ENCODE measurements around the gene APOBEC3F. TPM values are rescaled to one million over a fixed set of nuclear protein-coding genes. Genes with fewer than 3 reads are reported as not detected.
"Not testable (repeated sequence)": the region's sequence is repeated elsewhere in the genome, so short reads cannot be mapped to it uniquely, and the experiment has no call there.

The APOBEC3F gene
- total RNA-seq, 4 donors from 2014 or later, result 0.98 TPM; not detected in 3

DNA sequence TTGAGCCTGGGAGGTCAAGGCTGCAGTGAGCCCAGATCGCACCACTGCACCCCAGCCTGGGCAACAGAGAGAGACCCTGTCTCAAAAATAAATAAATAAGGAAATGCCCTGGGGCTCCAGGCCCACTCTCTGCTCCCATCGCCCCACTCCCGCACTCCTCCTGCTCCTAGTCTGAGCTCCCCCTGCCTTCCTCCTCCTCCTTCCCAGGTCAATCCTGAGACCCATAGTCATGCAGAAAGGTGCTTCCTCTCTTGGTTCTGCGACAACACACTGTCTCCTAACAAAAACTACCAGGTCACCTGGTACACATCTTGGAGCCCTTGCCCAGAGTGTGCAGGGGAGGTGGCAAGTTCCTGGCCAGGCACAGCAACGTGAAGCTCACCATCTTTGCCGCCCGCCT is 29.5 kb downstream of the APOBEC3F start:
- Histone ChIP-seq H3K9me3 (no peaks in the 10 kb centered on the region), H3K4me1 (no peaks in the 10 kb centered on the region), H3K27ac (no peak overlapping the region), H3K4me3 (no peak overlapping the region), H3K27me3 (no peaks in the 10 kb centered on the region), H3K36me3 (no peaks in the 10 kb centered on the region)
- intact Hi-C loops (cut with DNase I; ENCODE audit: low total_unique reads), result no loop called here
- ATAC-seq, result no peak
- TF ChIP-seq, protein P1, sequence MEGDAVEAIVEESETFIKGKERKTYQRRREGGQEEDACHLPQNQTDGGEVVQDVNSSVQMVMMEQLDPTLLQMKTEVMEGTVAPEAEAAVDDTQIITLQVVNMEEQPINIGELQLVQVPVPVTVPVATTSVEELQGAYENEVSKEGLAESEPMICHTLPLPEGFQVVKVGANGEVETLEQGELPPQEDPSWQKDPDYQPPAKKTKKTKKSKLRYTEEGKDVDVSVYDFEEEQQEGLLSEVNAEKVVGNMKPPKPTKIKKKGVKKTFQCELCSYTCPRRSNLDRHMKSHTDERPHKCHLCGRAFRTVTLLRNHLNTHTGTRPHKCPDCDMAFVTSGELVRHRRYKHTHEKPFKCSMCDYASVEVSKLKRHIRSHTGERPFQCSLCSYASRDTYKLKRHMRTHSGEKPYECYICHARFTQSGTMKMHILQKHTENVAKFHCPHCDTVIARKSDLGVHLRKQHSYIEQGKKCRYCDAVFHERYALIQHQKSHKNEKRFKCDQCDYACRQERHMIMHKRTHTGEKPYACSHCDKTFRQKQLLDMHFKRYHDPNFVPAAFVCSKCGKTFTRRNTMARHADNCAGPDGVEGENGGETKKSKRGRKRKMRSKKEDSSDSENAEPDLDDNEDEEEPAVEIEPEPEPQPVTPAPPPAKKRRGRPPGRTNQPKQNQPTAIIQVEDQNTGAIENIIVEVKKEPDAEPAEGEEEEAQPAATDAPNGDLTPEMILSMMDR (IDR thresholded peaks at IDR 0.05 in 4 of 5, conservative IDR thresholded peaks at IDR 0.05 in 1 of 5), result no peak
- no peak for TF ChIP-seq POLR2A (IDR thresholded peaks at IDR 0.05)
- DNase-seq, result no peak
- in situ Hi-C loops (cut with MboI; ENCODE audit: low sequenced_read_pairs in 4 of 4), result no loop called here

DNA sequence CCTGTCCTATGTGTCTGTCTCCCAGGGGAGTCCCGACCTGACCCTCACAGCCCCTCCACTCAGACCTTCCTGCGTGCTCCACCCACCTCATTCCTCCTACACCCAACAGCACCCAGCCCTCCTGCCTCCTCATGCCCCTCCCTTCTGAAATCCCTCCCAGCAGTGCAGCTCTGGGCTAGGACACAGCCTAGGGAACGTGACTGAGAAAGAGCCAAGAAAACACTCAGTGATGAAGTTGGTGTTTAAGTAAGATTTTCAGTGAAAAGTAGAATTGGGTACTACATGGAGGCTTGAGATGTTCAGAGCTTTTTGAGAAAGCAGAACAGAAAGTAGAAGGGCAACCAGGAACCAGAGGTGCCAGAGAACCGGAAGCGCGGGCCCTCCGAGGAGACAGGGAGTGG is 31.9 kb downstream of the APOBEC3F start:
- H3K4me3 ChIP-seq; ATAC-seq; H3K9me3 ChIP-seq; H3K27me3 ChIP-seq; H3K27ac ChIP-seq; in situ Hi-C loops (cut with MboI; ENCODE audit: low sequenced_read_pairs in 4 of 4); H3K4me1 ChIP-seq; intact Hi-C loops (cut with DNase I; ENCODE audit: low total_unique reads); H3K36me3 ChIP-seq; DNase-seq: not testable (repeated sequence)

DNA sequence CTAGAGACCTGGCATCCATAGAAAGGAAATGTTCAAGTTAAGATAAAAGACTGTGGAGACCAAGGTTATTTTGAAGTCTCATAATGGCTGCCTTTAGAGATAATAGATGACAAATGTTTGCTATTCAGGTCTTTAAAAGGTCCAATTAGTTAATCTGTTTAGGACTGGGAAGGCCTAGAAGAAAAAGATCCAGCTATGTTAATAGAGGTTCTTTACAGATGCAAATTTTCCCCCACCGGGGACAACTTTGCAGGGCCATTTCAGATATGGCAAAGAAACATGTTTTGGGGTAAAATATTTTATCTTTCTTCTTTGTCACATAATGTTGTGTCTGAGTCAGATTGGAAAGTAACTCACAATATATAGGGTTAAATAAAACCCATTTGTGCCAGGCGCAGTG is 33.3 kb downstream of the APOBEC3F start:
- no peaks in the 10 kb centered on the region for H3K27me3 ChIP-seq
- no peaks in the 10 kb centered on the region for H3K9me3 ChIP-seq
- no peak for TF ChIP-seq POLR2A (IDR thresholded peaks at IDR 0.05)
- TF ChIP-seq, protein P1 (IDR thresholded peaks at IDR 0.05 in 4 of 5, conservative IDR thresholded peaks at IDR 0.05 in 1 of 5), result no peak
- in situ Hi-C loops (cut with MboI; ENCODE audit: low sequenced_read_pairs in 4 of 4) (no loop called here), intact Hi-C loops (cut with DNase I; ENCODE audit: low total_unique reads) (no loop called here)
- no peaks in the 10 kb centered on the region for H3K36me3 ChIP-seq
- H3K4me3 ChIP-seq, result no peak overlapping the region
- H3K4me1 ChIP-seq, result no peaks in the 10 kb centered on the region
- no peak overlapping the region for H3K27ac ChIP-seq
- DNase-seq (no peak), ATAC-seq (no peak)

DNA sequence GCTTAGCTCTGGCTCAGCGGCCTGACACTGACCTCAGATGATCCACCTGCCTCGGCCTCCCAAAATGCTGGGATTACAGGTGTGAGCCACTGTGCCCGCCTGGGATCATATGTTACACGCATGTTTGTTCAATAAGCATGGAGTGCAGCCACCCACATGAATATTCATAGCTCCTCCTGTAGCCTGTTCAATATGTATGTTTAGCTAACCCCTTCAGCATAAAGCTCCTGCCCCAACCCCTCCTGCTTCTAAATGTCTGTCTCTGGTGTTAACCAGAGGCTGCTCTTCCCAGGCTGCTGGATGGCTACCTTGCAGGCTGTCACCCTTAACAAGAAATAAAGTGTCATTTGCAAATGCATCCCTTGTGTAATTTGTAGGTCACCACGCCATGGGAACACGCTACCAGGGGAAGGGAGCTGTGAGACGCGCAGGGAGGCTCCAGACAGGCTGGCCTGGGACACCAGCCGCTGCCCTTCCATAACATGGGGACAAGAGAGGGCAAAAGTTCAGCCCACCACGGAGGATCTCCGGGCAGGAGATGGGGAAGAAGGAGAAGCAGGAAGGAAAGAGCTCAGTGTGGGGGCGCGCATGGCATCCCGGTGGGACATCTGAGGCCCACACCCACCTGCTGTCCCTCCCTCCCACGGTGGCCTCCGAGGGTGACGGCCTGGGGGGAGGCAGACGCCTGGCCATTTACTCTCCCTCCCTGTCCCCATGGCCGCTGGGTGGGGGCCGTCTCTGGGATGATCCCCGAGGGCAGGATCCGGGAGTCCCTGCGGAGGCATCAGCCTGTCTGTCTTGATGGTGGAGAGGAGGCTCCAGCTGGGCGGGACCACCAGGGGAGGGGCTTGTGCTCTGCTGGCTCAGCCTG is 35.7 kb downstream of the APOBEC3F start:
- Histone ChIP-seq H3K27ac (peak overlapping the region in 1 of 4 donors; percentile 41), H3K4me3 (peak overlapping the region in 3 of 4 donors; percentile 25 to 52 (median 46))
- H3K27me3 ChIP-seq; intact Hi-C loops (cut with DNase I; ENCODE audit: low total_unique reads); H3K36me3 ChIP-seq; H3K9me3 ChIP-seq; in situ Hi-C loops (cut with MboI; ENCODE audit: low sequenced_read_pairs in 4 of 4); H3K4me1 ChIP-seq; DNase-seq: not testable (repeated sequence)
- peak in 1 of 2 donors; percentile 70 for ATAC-seq

DNA sequence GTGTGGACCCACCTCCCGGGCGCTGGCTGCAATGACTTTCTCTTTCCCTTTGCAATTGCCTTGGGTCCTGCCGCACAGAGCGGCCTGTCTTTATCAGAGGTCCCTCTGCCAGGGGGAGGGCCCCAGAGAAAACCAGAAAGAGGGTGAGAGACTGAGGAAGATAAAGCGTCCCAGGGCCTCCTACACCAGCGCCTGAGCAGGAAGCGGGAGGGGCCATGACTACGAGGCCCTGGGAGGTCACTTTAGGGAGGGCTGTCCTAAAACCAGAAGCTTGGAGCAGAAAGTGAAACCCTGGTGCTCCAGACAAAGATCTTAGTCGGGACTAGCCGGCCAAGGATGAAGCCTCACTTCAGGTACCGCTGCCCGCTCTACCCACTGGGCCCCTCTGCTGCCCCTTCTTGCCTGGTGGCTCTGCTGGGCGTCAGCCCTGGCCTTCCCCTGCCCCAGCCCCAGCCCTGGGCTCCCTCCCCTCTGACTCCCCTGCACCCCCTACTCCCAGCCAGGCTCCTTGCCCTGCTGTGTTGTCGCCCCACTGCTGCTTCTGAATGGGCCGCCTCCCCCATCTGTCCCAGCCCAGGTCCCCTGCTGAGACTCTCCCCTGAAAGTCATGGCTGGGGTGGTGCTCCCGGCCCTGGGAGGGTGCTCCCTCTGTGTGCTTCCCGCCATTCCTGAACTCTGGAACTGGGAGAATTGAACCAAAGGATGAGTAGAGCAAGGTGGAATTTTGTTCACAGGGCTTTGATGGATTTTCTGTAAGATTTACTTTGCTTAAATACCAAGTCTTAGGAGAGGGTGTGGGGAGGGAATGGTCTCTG is 36.6 kb downstream of the APOBEC3F start, which contains the start of gene APOBEC3G:
TSS of gene APOBEC3G (plus strand) at position 250 of the 815 bp plus-strand sequence. CDS start at position 337, 87 bp downstream.
- H3K9me3 ChIP-seq; intact Hi-C loops (cut with DNase I; ENCODE audit: low total_unique reads); H3K4me1 ChIP-seq; in situ Hi-C loops (cut with MboI; ENCODE audit: low sequenced_read_pairs in 4 of 4); H3K36me3 ChIP-seq; H3K27me3 ChIP-seq: not testable (repeated sequence)
- peak within 1 kb of the TSS; percentile 46 to 52 (median 48) for H3K4me3 ChIP-seq
- peak within 1 kb of the TSS; percentile 64 to 69 (median 66) for H3K27ac ChIP-seq
- DNase-seq (peak; percentile 11 to 31), ATAC-seq (peak; percentile 76 to 79)

DNA sequence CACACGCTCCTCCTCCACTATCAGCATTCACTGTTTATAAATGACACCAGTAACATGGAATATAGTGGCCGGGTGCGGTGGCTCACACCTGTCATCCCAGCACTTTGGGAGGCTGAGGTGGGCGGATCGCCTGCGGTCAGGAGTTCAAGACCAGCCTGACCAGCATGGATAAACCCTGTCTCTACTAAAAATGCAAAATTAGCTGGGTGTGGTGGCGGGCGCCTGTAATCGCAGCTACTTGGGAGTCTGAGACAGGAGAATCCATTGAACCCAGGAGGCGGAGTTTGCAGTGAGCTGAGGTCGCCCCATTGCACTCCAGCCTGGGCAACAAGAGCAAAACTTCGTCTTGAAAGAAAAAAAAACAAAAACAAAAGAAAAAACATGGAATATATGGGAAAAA is 37.2 kb downstream of the APOBEC3F start:
- H3K9me3 ChIP-seq; H3K36me3 ChIP-seq; DNase-seq; H3K4me1 ChIP-seq; H3K27ac ChIP-seq; H3K27me3 ChIP-seq; ATAC-seq; in situ Hi-C loops (cut with MboI; ENCODE audit: low sequenced_read_pairs in 4 of 4); intact Hi-C loops (cut with DNase I; ENCODE audit: low total_unique reads): not testable (repeated sequence)
- peak overlapping the region in 1 of 4 donors; percentile 52 for H3K4me3 ChIP-seq
